Fibroblast of mammary gland (primary cell): Measurements from ENCODE around the gene TAGLN3.
A peak's percentile ranks its signal among the peaks of the same experiment; 100 is the strongest.

ENCODE experiments used
- DNase-seq: peaks from one replicate; pipeline ENCODE4 v3.0.0-alpha.2; 2010; ENCODE audit warnings: low read depth
- H3K4me3 ChIP-seq: 2 replicates; pipeline ENCODE4 v1.5.1; 2011; ENCODE audit warnings: low read depth, mild to moderate bottlenecking, low read length, moderate library complexity; ENCODE audit not compliant: control insufficient read depth
- TF ChIP-seq, protein P1 (sequence below): conservative IDR thresholded peaks from 2 replicates; pipeline ENCODE4 v1.5.1; 2011; ENCODE audit warnings: low read depth, low read length, inconsistent platforms; ENCODE audit not compliant: control insufficient read depth, insufficient read depth

The TAGLN3 gene

DNA sequence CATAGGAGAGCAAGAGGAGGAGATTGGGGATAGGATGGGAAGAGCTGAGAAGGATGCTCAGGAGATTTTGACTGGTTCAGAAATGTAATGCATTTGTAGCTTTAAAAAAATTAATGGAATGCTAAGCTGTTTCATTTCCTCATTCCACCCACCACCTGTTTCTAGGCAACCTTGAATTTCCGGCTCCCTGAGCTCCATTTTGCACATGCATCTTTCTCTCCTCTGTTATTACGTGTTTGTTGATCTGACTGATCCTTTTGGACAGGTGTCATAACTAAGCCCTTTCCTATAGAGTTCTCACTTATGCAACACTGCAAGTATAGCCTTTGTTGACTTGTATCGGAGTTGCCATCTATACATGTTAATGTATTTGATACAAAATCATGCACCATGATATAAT, 40.1 kb downstream of the TAGLN3 start:
- DNase-seq, result no peak
- TF ChIP-seq, protein P1, sequence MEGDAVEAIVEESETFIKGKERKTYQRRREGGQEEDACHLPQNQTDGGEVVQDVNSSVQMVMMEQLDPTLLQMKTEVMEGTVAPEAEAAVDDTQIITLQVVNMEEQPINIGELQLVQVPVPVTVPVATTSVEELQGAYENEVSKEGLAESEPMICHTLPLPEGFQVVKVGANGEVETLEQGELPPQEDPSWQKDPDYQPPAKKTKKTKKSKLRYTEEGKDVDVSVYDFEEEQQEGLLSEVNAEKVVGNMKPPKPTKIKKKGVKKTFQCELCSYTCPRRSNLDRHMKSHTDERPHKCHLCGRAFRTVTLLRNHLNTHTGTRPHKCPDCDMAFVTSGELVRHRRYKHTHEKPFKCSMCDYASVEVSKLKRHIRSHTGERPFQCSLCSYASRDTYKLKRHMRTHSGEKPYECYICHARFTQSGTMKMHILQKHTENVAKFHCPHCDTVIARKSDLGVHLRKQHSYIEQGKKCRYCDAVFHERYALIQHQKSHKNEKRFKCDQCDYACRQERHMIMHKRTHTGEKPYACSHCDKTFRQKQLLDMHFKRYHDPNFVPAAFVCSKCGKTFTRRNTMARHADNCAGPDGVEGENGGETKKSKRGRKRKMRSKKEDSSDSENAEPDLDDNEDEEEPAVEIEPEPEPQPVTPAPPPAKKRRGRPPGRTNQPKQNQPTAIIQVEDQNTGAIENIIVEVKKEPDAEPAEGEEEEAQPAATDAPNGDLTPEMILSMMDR, result no peak
- H3K4me3 ChIP-seq, result no peak overlapping the region

DNA sequence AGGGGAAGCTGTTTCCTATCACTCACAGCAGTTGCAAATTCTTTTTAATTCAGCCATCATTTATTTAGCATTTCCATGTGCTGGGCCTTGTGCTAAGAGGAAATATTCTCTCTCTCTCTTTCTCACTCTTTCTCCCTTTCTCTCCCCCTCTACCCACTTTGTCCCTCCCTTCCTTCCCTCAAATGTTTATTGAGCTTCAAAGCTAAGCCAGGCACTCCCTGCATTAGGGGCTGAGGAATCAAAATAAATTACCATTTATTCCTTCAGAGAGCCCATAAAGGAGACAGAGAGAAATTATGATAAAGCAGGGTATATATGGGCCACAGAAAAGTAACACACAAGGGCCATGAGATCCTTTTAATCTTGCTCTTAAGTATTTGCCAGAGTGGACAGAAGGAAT, 42.6 kb downstream of the TAGLN3 start:
- H3K4me3 ChIP-seq, result no peak overlapping the region
- TF ChIP-seq, protein P1, result no peak
- no peak for DNase-seq

GRCh38 chr3:112042842-112043280, 44.1 kb downstream of the TAGLN3 start:
- H3K4me3 ChIP-seq, result no peak overlapping the region
- TF ChIP-seq, protein P1, result no peak
- DNase-seq, result no peak

- no peak overlapping the region for H3K4me3 ChIP-seq
- peak; percentile 78 for DNase-seq
- TF ChIP-seq, protein P1, result peak; percentile 91
Observed at GRCh38 chr3:112043621-112044201, 45.0 kb downstream of the TAGLN3 start.

GRCh38 chr3:112046599-112046998, 47.9 kb downstream of the TAGLN3 start:
- TF ChIP-seq, protein P1, result no peak
- DNase-seq, result no peak

GRCh38 chr3:112047264-112047663, 48.5 kb downstream of the TAGLN3 start:
- TF ChIP-seq, protein P1, result no peak
- H3K4me3 ChIP-seq, result no peak overlapping the region
- no peak for DNase-seq

More at GRCh38 chr3:112046599-112046998, 47.9 kb downstream of the TAGLN3 start:
- no peak overlapping the region for H3K4me3 ChIP-seq

GRCh38 chr3:112048911-112049310, 50.2 kb downstream of the TAGLN3 start:
- no peak for DNase-seq
- no peak overlapping the region for H3K4me3 ChIP-seq
- TF ChIP-seq, protein P1, result no peak
